C4-2B (cell line): ENCODE measurements around the gene AP3D1.

Source experiments
- H3K27ac ChIP-seq: fragments of 450-650 bp; 2 replicates; pipeline ENCODE4 v1.5.1; 2017
- ZFX ChIP-seq: fragments of 450-650 bp; IDR thresholded peaks from 2 replicates; pipeline ENCODE4 v1.6.1; 2017
- TF ChIP-seq, protein P1 (sequence below): fragments of 450-650 bp; conservative IDR thresholded peaks from 2 replicates; pipeline ENCODE4 v1.5.1; 2017; ENCODE audit warnings: mild to moderate bottlenecking

The AP3D1 gene

DNA sequence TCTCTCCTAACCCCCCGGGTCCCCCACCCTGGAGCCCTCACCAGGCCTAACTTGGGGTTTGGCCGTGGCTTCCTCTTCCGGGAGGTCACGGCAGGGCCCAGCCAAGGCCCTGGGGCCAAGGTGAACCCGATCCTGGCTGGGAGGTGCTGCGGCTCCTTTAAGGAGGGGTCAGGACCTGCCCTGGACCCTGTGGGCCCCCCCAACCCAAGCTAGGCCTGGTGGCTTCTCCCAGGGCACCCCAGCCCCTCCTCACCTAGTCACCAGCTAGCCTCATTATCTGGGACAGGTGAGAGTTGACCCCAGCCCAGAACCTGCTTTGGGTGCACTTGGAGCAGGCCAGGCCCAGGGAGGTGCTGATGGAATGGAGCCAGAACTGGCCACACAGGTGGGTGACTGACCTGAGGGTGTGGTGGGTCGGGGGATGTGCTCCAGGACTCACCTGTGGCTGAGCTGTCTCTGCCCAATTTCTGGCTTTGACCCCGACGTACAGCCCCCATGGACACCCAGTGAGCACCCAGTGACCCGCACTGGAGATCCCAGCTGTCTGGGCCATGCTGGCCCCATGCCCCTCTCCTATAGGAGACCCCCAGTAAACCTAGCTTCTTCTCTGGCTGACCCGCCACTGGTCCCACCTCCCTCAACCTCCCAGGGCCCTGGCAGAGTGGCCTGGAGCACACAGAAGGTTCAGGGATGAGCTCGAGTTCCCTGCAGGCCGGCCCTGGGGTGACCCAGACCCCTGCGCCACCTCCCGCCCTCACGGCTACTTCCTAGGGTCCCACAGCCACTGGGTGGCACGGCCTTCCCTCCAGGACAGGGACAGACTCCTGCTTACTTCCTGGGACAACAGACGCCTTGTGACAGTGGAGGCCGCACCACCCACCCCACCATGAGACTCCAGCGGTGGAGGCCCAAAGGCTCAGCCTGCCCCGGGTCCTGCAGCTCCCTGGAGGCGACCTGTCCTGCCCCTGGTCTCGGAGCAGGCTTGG is 93.6 kb downstream of the AP3D1 start:
- no peak for TF ChIP-seq ZFX
- TF ChIP-seq, protein P1, sequence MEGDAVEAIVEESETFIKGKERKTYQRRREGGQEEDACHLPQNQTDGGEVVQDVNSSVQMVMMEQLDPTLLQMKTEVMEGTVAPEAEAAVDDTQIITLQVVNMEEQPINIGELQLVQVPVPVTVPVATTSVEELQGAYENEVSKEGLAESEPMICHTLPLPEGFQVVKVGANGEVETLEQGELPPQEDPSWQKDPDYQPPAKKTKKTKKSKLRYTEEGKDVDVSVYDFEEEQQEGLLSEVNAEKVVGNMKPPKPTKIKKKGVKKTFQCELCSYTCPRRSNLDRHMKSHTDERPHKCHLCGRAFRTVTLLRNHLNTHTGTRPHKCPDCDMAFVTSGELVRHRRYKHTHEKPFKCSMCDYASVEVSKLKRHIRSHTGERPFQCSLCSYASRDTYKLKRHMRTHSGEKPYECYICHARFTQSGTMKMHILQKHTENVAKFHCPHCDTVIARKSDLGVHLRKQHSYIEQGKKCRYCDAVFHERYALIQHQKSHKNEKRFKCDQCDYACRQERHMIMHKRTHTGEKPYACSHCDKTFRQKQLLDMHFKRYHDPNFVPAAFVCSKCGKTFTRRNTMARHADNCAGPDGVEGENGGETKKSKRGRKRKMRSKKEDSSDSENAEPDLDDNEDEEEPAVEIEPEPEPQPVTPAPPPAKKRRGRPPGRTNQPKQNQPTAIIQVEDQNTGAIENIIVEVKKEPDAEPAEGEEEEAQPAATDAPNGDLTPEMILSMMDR: no peak
- H3K27ac ChIP-seq: peak overlapping the region; percentile 95

DNA sequence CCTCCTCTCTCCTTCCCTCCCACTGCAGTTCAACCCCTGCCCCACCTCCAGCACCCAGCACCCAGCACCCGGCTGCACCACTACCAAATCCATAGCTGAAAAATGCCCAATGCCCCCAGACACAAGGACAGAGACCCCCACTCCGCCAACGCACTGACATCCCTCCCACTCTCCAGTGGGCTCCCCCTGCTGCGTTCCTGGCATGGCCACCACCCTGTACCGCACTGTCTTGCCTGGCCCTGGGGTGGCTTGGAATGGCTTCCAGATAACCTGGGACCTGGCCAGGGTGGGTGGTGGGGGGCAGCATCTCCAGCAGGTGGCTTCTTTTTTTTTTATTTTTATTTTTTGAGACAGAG is 94.6 kb downstream of the AP3D1 start:
- H3K27ac ChIP-seq: no peak overlapping the region; the same call in 1 of the 2 replicates
- TF ChIP-seq ZFX: no peak
- TF ChIP-seq, protein P1: no peak

DNA sequence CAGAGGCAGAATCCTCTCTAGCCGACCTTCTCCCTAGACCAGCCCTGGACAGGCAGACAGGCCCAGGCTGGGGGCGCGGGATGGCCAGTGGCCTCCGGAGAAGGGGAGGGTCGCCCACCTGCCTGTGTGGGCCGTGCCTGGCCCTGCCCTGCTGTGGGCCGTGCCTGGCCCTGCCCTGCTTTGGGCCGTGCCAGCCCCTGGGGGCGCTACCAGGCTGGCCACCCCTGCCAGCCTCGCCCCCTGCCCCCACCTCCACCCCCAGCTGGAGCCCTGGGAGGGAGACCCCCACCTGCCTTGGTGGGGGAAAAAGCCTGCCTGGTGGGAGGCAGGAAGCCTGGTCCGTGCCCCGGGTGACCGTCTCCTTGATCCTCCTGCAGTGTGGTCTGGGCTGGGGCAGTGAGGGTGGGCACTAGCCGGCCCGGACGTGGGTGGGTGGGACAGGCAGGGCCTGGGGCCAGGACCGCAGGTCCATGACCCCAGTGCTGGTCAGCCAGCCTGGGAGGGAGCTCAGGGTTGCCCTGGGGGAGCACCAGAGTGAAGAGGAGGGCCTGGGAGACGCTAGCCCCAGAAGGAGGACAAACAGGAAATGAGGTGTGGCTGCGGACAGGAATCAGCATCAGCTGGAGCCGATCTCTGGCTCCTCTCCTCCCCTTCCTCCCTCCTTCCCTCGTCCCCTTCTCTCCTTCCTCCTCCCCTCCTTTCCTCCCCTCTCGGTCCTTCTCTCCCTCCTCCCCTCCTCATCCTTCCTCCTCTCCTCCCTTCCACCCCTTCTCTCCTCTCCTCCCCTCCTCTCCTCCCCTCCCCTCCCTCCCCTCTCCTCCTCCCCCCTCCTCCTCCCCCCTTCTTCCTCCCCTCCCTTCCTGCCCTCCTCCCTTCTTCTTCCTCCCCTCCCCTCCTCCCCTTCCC is 95.2 kb downstream of the AP3D1 start:
- 0 out of 2 replicates have a peak overlapping the region, but pooled peaks have one; percentile 3 for H3K27ac ChIP-seq
- no peak for TF ChIP-seq ZFX
- TF ChIP-seq, protein P1: no peak

DNA sequence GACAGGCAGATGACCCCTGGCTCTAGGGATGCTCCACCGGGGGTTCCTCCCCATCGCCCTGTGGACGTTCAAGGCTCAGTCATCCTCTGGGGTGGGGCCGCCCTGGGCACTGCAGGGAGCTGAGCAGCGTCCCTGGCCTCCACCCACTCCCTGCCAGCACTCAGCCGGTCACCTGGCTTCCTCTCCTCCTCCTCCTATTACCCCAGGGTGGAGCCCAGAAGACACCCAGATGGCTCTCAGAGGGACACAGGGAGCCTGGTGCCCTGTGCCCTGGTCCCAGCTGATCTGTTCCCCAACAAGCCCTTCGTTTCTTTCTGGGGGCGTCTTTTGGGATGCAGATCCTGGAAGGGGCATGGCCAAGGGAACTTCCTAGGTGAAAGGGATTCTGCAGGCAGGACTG is 96.6 kb downstream of the AP3D1 start:
- TF ChIP-seq, protein P1: no peak
- no peak for TF ChIP-seq ZFX
- H3K27ac ChIP-seq: no peak overlapping the region; the same call in 1 of the 2 replicates

DNA sequence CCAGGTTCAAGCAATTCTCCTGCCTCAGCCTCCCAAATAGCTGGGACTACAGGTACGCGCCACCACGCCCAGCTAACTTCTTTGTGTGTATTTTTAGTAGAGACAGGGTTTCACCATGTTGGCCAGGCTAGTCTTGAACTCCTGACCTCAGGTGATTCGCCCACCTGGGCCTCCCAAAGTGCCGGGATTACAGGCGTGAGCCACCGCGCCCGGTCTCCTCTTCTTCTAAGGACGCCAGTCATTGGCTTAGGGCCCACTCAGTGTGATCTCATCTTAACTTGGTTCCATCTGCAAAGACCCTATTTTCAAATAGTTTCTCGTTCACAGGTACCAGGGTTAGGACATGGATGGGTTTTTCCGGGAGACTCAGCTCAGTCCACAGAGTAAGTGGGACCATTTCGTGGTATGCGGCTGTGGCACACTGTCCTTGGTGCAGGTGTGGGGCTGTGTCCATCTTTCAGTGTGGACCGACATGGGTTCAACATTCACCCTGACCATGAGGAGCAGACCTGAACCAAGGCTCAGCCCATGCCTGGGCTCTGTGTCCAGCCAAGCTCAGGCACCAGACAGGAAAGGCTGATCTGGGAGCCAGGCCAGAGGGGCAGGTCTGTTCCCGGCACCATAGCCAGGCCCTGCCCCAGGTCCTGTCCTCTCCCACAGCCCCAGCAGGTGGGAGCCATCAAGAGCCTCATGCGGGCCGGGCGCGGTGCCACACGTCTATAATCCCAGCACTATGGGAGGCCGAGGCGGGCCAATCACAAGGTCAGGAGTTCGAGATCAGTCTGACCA is 97.6 kb downstream of the AP3D1 start:
- no peak for TF ChIP-seq ZFX
- TF ChIP-seq, protein P1: no peak

DNA sequence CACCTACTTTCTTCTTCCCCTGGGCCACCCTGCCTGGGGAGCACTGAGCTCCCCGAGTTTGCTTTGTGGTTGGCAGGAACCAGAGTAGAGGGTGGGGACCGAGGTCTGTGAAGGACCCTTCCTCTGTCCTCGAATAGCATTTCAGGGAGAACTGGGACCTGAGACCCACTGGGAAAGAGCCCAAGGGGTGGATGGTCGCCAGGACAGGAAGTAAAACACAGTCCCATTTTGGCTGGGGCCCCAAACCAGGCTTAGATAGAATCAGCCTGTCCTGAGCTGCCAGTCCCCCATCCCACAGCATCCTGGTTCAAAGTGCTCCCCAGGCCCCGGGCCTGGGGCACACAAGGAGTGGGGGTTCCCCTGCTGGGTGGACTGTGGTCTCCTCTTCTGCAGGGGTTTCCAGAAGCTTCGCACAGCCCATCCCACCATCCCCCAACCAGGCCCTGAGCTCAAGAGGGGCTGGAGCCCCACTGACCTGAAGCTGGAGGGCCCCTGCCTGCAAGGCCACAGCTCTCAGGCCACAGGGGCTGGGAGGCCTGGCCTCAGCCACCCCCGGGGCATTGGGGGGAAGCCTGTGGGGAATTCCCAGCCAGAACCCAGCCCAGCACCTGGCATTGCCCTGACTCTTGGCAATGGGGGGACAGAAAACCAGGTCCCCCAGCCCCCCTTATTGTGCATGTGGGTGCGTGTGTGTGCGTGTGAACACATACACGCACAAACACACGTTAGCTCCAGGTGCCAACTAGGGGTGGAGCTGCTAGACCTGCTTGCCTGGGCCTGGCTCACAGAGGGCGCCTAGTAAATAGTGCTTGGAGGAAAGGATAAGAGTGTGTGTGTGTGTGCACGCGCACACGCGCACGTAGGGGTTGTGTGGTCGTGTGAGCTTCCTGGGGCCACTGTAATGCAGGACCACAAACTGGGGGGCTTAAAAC is 99.3 kb downstream of the AP3D1 start:
- peak overlapping the region; percentile 95 for H3K27ac ChIP-seq
- TF ChIP-seq, protein P1: no peak
- peak; percentile 31; the same call in 1 of the 2 replicates for TF ChIP-seq ZFX

More for the DNA sequence above, 97.6 kb downstream of the AP3D1 start:
- peak overlapping the region; percentile 95 for H3K27ac ChIP-seq
